RWPE2 (cell line): ENCODE measurements around the gene CCDC97.

Experiments
- ATAC-seq: fragments of 200-7000 bp; cut with Tn5 transposase; 3 replicates; pipeline ENCODE4 v1.9.1; 2021; ENCODE audit warnings: low read depth
- DNase-seq: peaks from one replicate; pipeline ENCODE4 v3.0.0-alpha.2; 2020; ENCODE audit warnings: low spot score
- H3K27ac ChIP-seq: fragments of 450-650 bp; 2 replicates; pipeline ENCODE4 v1.5.1; 2017; ENCODE audit warnings: mild to moderate bottlenecking; ENCODE audit not compliant: poor library complexity, severe bottlenecking
- H3K27me3 ChIP-seq: fragments of 250-450 bp; sonication (Bioruptor Pico); 2 replicates; pipeline ENCODE4 v1.5.1; 2021; ENCODE audit warnings: mild to moderate bottlenecking, moderate library complexity; ENCODE audit not compliant: insufficient read depth, poor library complexity, severe bottlenecking
- H3K36me3 ChIP-seq: fragments of 250-450 bp; sonication (Bioruptor Pico); 2 replicates; pipeline ENCODE4 v1.5.1; 2020; ENCODE audit warnings: low read depth, mild to moderate bottlenecking, moderate library complexity
- H3K4me1 ChIP-seq: fragments of 250-450 bp; sonication (Bioruptor Pico); 2 replicates; pipeline ENCODE4 v1.5.1; 2021; ENCODE audit warnings: mild to moderate bottlenecking, moderate library complexity; ENCODE audit not compliant: insufficient read depth, poor library complexity, severe bottlenecking
- H3K4me3 ChIP-seq: fragments of 250-450 bp; sonication (Bioruptor Pico); 2 replicates; pipeline ENCODE4 v1.5.1; 2021; ENCODE audit warnings: mild to moderate bottlenecking, moderate library complexity; ENCODE audit not compliant: severe bottlenecking
- H3K9me3 ChIP-seq: fragments of 250-450 bp; sonication (Bioruptor Pico); 2 replicates; pipeline ENCODE4 v1.5.1; 2021; ENCODE audit warnings: mild to moderate bottlenecking, moderate library complexity; ENCODE audit not compliant: severe bottlenecking
- CTCF ChIP-seq: fragments of 450-650 bp; IDR thresholded peaks from one replicate; pipeline ENCODE4 v1.5.1; 2017; ENCODE audit warnings: mild to moderate bottlenecking, moderate library complexity; ENCODE audit not compliant: poor library complexity, severe bottlenecking

Gene CCDC97

GRCh38 chr19:41325947-41326706, 16.2 kb downstream of the CCDC97 start:
- no peak for ATAC-seq
- peaks cover 34% of the 10 kb centered on the region for H3K36me3 ChIP-seq
- no peak overlapping the region for H3K4me3 ChIP-seq
- H3K27me3 ChIP-seq, result no peaks in the 10 kb centered on the region
- H3K4me1 ChIP-seq, result peaks cover 50% of the 10 kb centered on the region
- peak overlapping the region; percentile 91 for H3K27ac ChIP-seq
- TF ChIP-seq CTCF, result no peak
- DNase-seq, result no peak
- no peaks in the 10 kb centered on the region for H3K9me3 ChIP-seq

- Histone ChIP-seq H3K27ac (peak overlapping the region; percentile 91), H3K4me1 (peaks cover 50% of the 10 kb centered on the region), H3K9me3 (no peaks in the 10 kb centered on the region), H3K27me3 (no peaks in the 10 kb centered on the region), H3K36me3 (peaks cover 40% of the 10 kb centered on the region), H3K4me3 (peak overlapping the region; percentile 26)
- no peak for TF ChIP-seq CTCF
- DNase-seq (no peak), ATAC-seq (no peak)
Observed at GRCh38 chr19:41327076-41327575, 17.2 kb downstream of the CCDC97 start.

- ATAC-seq, result peak; percentile 73
- peak overlapping the region; percentile 26 for H3K4me3 ChIP-seq
- no peak for TF ChIP-seq CTCF
- no peaks in the 10 kb centered on the region for H3K27me3 ChIP-seq
- DNase-seq, result peak; percentile 93
- H3K4me1 ChIP-seq, result peaks cover 50% of the 10 kb centered on the region
- no peaks in the 10 kb centered on the region for H3K9me3 ChIP-seq
- H3K27ac ChIP-seq, result peak overlapping the region; percentile 91
- H3K36me3 ChIP-seq, result peaks cover 40% of the 10 kb centered on the region
Observed at GRCh38 chr19:41327576-41328156, 17.7 kb downstream of the CCDC97 start.

- ATAC-seq (no peak), DNase-seq (no peak)
- Histone ChIP-seq H3K4me1 (peaks cover 44% of the 10 kb centered on the region), H3K4me3 (no peak overlapping the region), H3K36me3 (peaks cover 39% of the 10 kb centered on the region), H3K27ac (peak overlapping the region; percentile 91), H3K27me3 (no peaks in the 10 kb centered on the region), H3K9me3 (no peaks in the 10 kb centered on the region)
- TF ChIP-seq CTCF, result no peak
Observed at GRCh38 chr19:41328157-41328841, 18.3 kb downstream of the CCDC97 start.
